Spleen (tissue), 7 donors: ENCODE results near the gene DOCK1.

ENCODE experiments used
- CTCF ChIP-seq, 11 experiments: fragments of 200-600 bp in 7 of 11; fragments of 450-650 bp in 4 of 11; sonication (generic) in 4 of 11; IDR thresholded peaks in 8 of 11; conservative IDR thresholded peaks in 3 of 11; 1 replicate in 7 of 11; 2 replicates in 4 of 11; pipeline versions ENCODE4 v1.4.0 to v1.8.0; 2016 to 2021; ENCODE audit warnings: antibody characterized with exemption in 11 of 11, inconsistent platforms in 4 of 11, mild to moderate bottlenecking in 1 of 11
- POLR2A ChIP-seq, 3 donors: fragments of 450-650 bp; IDR thresholded peaks; one replicate each; pipeline ENCODE4 v1.5.1; 2017; ENCODE audit warnings: antibody characterized with exemption in 3 of 3, mild to moderate bottlenecking in 1 of 3
- donor health status: DM: no; HTN: no; CAD: no; lungs with moderate emphysema.
- donor health status: DM: no; HTN: no; CAD: no.
- donor health status: DM: no; HTN: no; CAD: no.

GRCh38 chr10:127080317-127080716 is 175.1 kb downstream of the DOCK1 start:
- no peak for TF ChIP-seq POLR2A (IDR thresholded peaks at IDR 0.05)
- TF ChIP-seq CTCF (IDR thresholded peaks at IDR 0.05 in 8 of 11, conservative IDR thresholded peaks at IDR 0.05 in 3 of 11) = no peak
